HEK293 (cell line): ENCODE data around the gene RASSF5.

Experiments
- CTCF ChIA-PET: fragments of 350-600 bp; formaldehyde crosslinking; extraction: SDS; loops from one replicate; lab custom pipeline; 2021; ENCODE audit warnings: antibody characterized with exemption; lab: Yijun Ruan, JAX
- POLR2A ChIA-PET: fragments of 300-600 bp; formaldehyde crosslinking; extraction: SDS; loops from one replicate; lab custom pipeline; 2020; ENCODE audit warnings: antibody characterized with exemption, inconsistent platforms; lab: Yijun Ruan, JAX
- H3K27ac ChIP-seq: fragments of 200-500 bp; sonication (Bioruptor generic); 2 replicates; pipeline ENCODE4 v1.5.1; 2014; ENCODE audit warnings: low read depth, low read length, control low read depth, inconsistent platforms; ENCODE audit errors: extremely low read depth
- H3K36me3 ChIP-seq, 2 experiments: fragments of 200-500 bp in 1 of 2; sonication (Bioruptor generic) in 1 of 2; 1 replicate in 1 of 2; 2 replicates in 1 of 2; pipeline ENCODE4 v1.5.1; 2014 to 2017; ENCODE audit warnings: inconsistent platforms in 2 of 2, low read length in 2 of 2; ENCODE audit not compliant: control insufficient read depth in 2 of 2, insufficient read depth in 1 of 2
- H3K4me1 ChIP-seq: fragments of 200-500 bp; sonication (Bioruptor generic); 2 replicates; pipeline ENCODE4 v1.5.1; 2014; ENCODE audit warnings: mild to moderate bottlenecking, low read length, inconsistent platforms; ENCODE audit not compliant: control insufficient read depth, insufficient read depth
- H3K4me3 ChIP-seq: 2 replicates; pipeline ENCODE4 v1.5.1; 2011; ENCODE audit warnings: low read depth, mild to moderate bottlenecking, control low read depth, low read length, moderate library complexity
- H3K9me3 ChIP-seq: fragments of 200-500 bp; sonication (Bioruptor generic); 2 replicates; pipeline ENCODE4 v1.5.1; 2014; ENCODE audit warnings: low read depth, low read length, inconsistent platforms; ENCODE audit not compliant: control insufficient read depth, insufficient read depth
- EGR2 ChIP-seq: fragments of 450-650 bp; formaldehyde crosslinking; IDR thresholded peaks from 2 replicates; pipeline ENCODE4 v1.5.1; 2016; ENCODE audit warnings: low read depth, missing biosample characterization, missing genetic modification characterization
- GLIS1 ChIP-seq: fragments of 450-650 bp; formaldehyde crosslinking; IDR thresholded peaks from 2 replicates; pipeline ENCODE4 v1.5.1; 2016; ENCODE audit warnings: missing biosample characterization, missing genetic modification characterization
- TCF7L2 ChIP-seq: IDR thresholded peaks from 2 replicates; pipeline ENCODE4 v1.6.1; 2011; ENCODE audit warnings: low read depth, mild to moderate bottlenecking, inconsistent platforms, low read length, moderate library complexity, borderline replicate concordance
- ZBTB49 ChIP-seq: fragments of 450-650 bp; formaldehyde crosslinking; IDR thresholded peaks from 2 replicates; pipeline ENCODE4 v1.5.1; 2016; ENCODE audit warnings: missing biosample characterization, missing genetic modification characterization, low read depth
- ZFHX2 ChIP-seq: fragments of 450-650 bp; formaldehyde crosslinking; conservative IDR thresholded peaks from 2 replicates; pipeline ENCODE4 v1.5.1; 2016; ENCODE audit warnings: missing biosample characterization, missing genetic modification characterization
- ZIC2 ChIP-seq: fragments of 450-650 bp; formaldehyde crosslinking; IDR thresholded peaks from 2 replicates; pipeline ENCODE4 v1.5.1; 2016; ENCODE audit warnings: missing biosample characterization, missing genetic modification characterization
- ZNF146 ChIP-seq: fragments of 450-650 bp; formaldehyde crosslinking; IDR thresholded peaks from 2 replicates; pipeline ENCODE4 v1.5.1; 2016; ENCODE audit warnings: missing biosample characterization, missing genetic modification characterization
- ZNF148 ChIP-seq: fragments of 450-650 bp; formaldehyde crosslinking; IDR thresholded peaks from 2 replicates; pipeline ENCODE4 v1.5.0; 2017; ENCODE audit warnings: missing biosample characterization, missing genetic modification characterization, borderline replicate concordance
- ZNF202 ChIP-seq: fragments of 450-650 bp; formaldehyde crosslinking; IDR thresholded peaks from 2 replicates; pipeline ENCODE4 v1.5.1; 2016; ENCODE audit warnings: missing biosample characterization, missing genetic modification characterization, borderline replicate concordance
- ZNF266 ChIP-seq: fragments of 450-650 bp; formaldehyde crosslinking; IDR thresholded peaks from 2 replicates; pipeline ENCODE4 v1.5.1; 2016; ENCODE audit warnings: missing biosample characterization, missing genetic modification characterization, low read depth
- ZNF280D ChIP-seq: fragments of 450-650 bp; formaldehyde crosslinking; IDR thresholded peaks from 2 replicates; pipeline ENCODE4 v1.5.1; 2016; ENCODE audit warnings: missing biosample characterization, missing genetic modification characterization
- ZNF341 ChIP-seq: fragments of 450-650 bp; formaldehyde crosslinking; IDR thresholded peaks from 2 replicates; pipeline ENCODE4; 2016; ENCODE audit warnings: low read depth, missing biosample characterization, missing genetic modification characterization
- ZNF501 ChIP-seq: fragments of 450-650 bp; formaldehyde crosslinking; IDR thresholded peaks from 2 replicates; pipeline ENCODE4 v1.5.1; 2016; ENCODE audit warnings: missing biosample characterization, missing genetic modification characterization
- ZNF518A ChIP-seq: fragments of 450-650 bp; formaldehyde crosslinking; conservative IDR thresholded peaks from 2 replicates; pipeline ENCODE4 v1.5.1; 2016; ENCODE audit warnings: low read depth, missing biosample characterization, missing genetic modification characterization
- ZNF561 ChIP-seq: fragments of 450-650 bp; IDR thresholded peaks from 2 replicates; pipeline ENCODE4 v1.5.1; 2018; ENCODE audit warnings: missing biosample characterization, missing genetic modification characterization, borderline replicate concordance
- ZNF701 ChIP-seq: fragments of 450-650 bp; formaldehyde crosslinking; IDR thresholded peaks from 2 replicates; pipeline ENCODE4 v1.5.1; 2016; ENCODE audit warnings: missing biosample characterization, missing genetic modification characterization
- ZXDB ChIP-seq: fragments of 450-650 bp; formaldehyde crosslinking; IDR thresholded peaks from 2 replicates; pipeline ENCODE4 v1.5.1; 2016; ENCODE audit warnings: missing biosample characterization, missing genetic modification characterization

Gene RASSF5

GRCh38 chr1:206566999-206567398 lies 59.7 kb downstream of the RASSF5 start:
- Histone ChIP-seq H3K36me3 (peaks cover 0 to 14% of the 10 kb centered on the region in 2 experiments; a peak in 1 of 3 replicates), H3K9me3 (no peaks in the 10 kb centered on the region), H3K4me1 (no peaks in the 10 kb centered on the region), H3K27ac (no peak overlapping the region), H3K4me3 (no peak overlapping the region)
- ChIA-PET POLR2A (no interaction called here), CTCF (interaction anchor here (1.5 to 5.6 kb wide), 3 partner anchors 17 to 77 kb away, joined by 4 to 41 read pairs (median 10); no protein-coding TSS in a partner anchor)
- TF ChIP-seq ZFHX2 (tag by site-specific recombination) (peak; percentile 16; the same call in 1 of the 2 replicates), EGR2 (tag by site-specific recombination) (0 out of 2 replicates have a peak, but pooled peaks have one; percentile 34), ZNF146 (no peak)

- POLR2A ChIA-PET: no interaction called here
- TF ChIP-seq ZIC2 (no peak), ZNF561 (tag by site-specific recombination) (no peak), EGR2 (tag by site-specific recombination) (peak; percentile 58), ZFHX2 (tag by site-specific recombination) (peak; percentile 63)
- no peak overlapping the region for H3K27ac ChIP-seq
- no peaks in the 10 kb centered on the region for H3K9me3 ChIP-seq
- no peak overlapping the region for H3K4me3 ChIP-seq
- no peaks in the 10 kb centered on the region for H3K4me1 ChIP-seq
- CTCF ChIA-PET: interaction anchor here (1.5 to 1.9 kb wide), 2 partner anchors 16 to 23 kb away, joined by 3 to 7 read pairs; no protein-coding TSS in a partner anchor
- H3K36me3 ChIP-seq: peaks cover 0 to 8% of the 10 kb centered on the region in 2 experiments; a peak in 1 of 3 replicates
Measured at GRCh38 chr1:206568256-206568655, 60.9 kb downstream of the RASSF5 start.

- Histone ChIP-seq H3K9me3 (no peaks in the 10 kb centered on the region), H3K4me1 (no peaks in the 10 kb centered on the region), H3K36me3 (peaks cover 0 to 2% of the 10 kb centered on the region in 2 experiments; a peak in 1 of 3 replicates), H3K27ac (no peak overlapping the region), H3K4me3 (no peak overlapping the region)
- ChIA-PET CTCF (interaction anchor here (1.5 to 1.9 kb wide), 2 partner anchors 15 to 24 kb away, joined by 3 to 7 read pairs; no protein-coding TSS in a partner anchor), POLR2A (no interaction called here)
- TF ChIP-seq ZNF148 (no peak), TCF7L2 (no peak), ZNF202 (tag by site-specific recombination) (no peak), ZNF341 (tag by site-specific recombination) (no peak), ZNF701 (no peak), ZNF518A (tag by site-specific recombination) (no peak), ZNF280D (tag by site-specific recombination) (no peak), ZBTB49 (tag by site-specific recombination) (no peak), ZXDB (no peak), ZNF501 (tag by site-specific recombination) (no peak), ZNF266 (tag by site-specific recombination) (no peak), GLIS1 (tag by site-specific recombination) (no peak)
Measured at GRCh38 chr1:206568779-206569352, 61.5 kb downstream of the RASSF5 start.
